Measurements from ENCODE around the gene FRMD4A.
"Not testable (repeated sequence)": the region's sequence is repeated elsewhere in the genome, so short reads cannot be mapped to it uniquely, and the experiment has no call there.

DNA sequence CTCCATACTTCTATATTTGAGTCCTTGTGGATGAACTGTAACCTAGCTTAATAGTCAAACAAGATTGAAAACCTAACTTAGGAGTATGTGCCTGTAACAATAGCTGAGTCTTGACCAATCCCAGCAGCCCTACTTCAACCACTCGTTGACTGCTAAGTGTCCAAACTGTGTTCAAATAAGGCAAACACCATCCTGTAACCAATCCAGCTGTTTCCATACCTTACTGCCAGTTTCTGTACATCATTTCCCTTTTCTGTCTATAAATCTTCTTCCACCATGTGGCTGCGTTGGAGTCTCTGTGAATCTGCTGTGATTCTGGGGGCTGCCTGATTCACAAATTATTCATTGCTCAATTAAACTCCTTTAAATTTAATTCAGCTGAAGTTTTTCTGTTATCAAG is 195.5 kb downstream of the FRMD4A start:
- TF ChIP-seq, protein P1, sequence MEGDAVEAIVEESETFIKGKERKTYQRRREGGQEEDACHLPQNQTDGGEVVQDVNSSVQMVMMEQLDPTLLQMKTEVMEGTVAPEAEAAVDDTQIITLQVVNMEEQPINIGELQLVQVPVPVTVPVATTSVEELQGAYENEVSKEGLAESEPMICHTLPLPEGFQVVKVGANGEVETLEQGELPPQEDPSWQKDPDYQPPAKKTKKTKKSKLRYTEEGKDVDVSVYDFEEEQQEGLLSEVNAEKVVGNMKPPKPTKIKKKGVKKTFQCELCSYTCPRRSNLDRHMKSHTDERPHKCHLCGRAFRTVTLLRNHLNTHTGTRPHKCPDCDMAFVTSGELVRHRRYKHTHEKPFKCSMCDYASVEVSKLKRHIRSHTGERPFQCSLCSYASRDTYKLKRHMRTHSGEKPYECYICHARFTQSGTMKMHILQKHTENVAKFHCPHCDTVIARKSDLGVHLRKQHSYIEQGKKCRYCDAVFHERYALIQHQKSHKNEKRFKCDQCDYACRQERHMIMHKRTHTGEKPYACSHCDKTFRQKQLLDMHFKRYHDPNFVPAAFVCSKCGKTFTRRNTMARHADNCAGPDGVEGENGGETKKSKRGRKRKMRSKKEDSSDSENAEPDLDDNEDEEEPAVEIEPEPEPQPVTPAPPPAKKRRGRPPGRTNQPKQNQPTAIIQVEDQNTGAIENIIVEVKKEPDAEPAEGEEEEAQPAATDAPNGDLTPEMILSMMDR (IDR thresholded peaks at IDR 0.05; ENCODE audit: low read length), result not testable (repeated sequence)
- not testable (repeated sequence) for TF ChIP-seq EZH2 (optimal IDR thresholded peaks at IDR 0.05; ENCODE audit: low read depth, low read length)

Measured in MM.1S (cell line).